ENCODE measurements around the gene HMGB2.

HMGB2 gene

DNA sequence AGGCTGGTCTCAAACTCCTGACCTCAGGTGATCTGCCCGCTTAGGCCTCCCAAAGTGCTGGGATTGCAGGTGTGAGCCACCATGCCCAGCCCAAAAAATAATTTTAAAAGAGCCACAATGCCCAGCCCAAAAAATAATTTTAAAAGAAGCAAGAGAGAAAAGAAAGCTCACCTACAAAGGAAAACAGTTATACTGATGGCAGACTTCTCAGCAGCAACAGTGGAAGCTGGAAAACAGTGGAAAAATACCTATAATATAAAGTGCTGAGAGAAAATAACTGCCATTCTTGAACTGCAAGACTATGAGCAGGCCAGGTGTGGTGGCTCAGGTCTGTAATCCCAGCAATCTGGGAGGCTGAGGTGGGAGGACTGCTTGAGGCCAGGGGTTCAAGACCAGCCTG is 13.3 kb upstream of the HMGB2 start:
- no peak for TF ChIP-seq EZH2phosphoT487 (IDR thresholded peaks at IDR 0.05; ENCODE audit: borderline replicate concordance, low read length)
- TF ChIP-seq, protein P1, sequence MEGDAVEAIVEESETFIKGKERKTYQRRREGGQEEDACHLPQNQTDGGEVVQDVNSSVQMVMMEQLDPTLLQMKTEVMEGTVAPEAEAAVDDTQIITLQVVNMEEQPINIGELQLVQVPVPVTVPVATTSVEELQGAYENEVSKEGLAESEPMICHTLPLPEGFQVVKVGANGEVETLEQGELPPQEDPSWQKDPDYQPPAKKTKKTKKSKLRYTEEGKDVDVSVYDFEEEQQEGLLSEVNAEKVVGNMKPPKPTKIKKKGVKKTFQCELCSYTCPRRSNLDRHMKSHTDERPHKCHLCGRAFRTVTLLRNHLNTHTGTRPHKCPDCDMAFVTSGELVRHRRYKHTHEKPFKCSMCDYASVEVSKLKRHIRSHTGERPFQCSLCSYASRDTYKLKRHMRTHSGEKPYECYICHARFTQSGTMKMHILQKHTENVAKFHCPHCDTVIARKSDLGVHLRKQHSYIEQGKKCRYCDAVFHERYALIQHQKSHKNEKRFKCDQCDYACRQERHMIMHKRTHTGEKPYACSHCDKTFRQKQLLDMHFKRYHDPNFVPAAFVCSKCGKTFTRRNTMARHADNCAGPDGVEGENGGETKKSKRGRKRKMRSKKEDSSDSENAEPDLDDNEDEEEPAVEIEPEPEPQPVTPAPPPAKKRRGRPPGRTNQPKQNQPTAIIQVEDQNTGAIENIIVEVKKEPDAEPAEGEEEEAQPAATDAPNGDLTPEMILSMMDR (IDR thresholded peaks at IDR 0.05; ENCODE audit: low read depth, low read length, poor library complexity, severe bottlenecking), result no peak
- Histone ChIP-seq H3K4me2 (ENCODE audit: low read length) (no peak overlapping the region), H3K79me2 (ENCODE audit: control insufficient read depth, low read length) (no peaks in the 10 kb centered on the region), H3K9me2 (replicated peaks; ENCODE audit: control insufficient read depth, low read length) (no peaks in the 10 kb centered on the region), H3K27me3 (ENCODE audit: control insufficient read depth, low read length) (no peaks in the 10 kb centered on the region), H3K4me1 (ENCODE audit: control insufficient read depth, low read length) (peaks cover 9% of the 10 kb centered on the region), H3K9me3 (ENCODE audit: control insufficient read depth, insufficient read depth, low read length) (no peaks in the 10 kb centered on the region), H3K27ac (ENCODE audit: low read depth, low read length) (no peak overlapping the region), H3K36me3 (ENCODE audit: control insufficient read depth, low read length) (no peaks in the 10 kb centered on the region), H3K4me3 (ENCODE audit: low read length) (no peak overlapping the region), H4K20me1 (ENCODE audit: control insufficient read depth, insufficient read depth, low read depth, low read length) (no peaks in the 10 kb centered on the region), H3F3A (ENCODE audit: control insufficient read depth, insufficient read depth) (no peaks in the 10 kb centered on the region)

DNA sequence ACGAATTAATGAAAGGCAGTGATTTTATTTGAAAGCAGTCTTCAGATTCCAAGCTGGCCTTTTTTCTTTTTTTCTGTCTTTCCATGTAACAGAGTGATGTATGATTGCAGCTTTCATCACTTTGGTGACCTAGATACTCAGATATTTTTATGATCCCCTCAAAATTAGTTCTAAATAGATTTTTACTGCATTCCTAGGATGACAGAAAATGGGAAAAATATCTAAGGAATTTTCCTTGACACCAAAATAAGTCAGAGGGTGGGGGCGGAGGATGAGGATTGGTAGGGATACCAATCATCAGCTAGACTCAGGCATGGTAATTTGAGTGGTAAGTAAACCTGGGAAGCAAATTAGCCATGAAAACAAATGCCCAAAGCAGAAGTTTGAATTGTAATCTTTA is 11.9 kb upstream of the HMGB2 start:
- no peaks in the 10 kb centered on the region for H3K9me2 ChIP-seq (replicated peaks; ENCODE audit: control insufficient read depth, low read length)
- peaks cover 1% of the 10 kb centered on the region; the same call in 1 of the 2 replicates for H3K79me2 ChIP-seq (ENCODE audit: control insufficient read depth, low read length)
- H3F3A ChIP-seq (ENCODE audit: control insufficient read depth, insufficient read depth), result no peaks in the 10 kb centered on the region
- no peaks in the 10 kb centered on the region for H3K36me3 ChIP-seq (ENCODE audit: control insufficient read depth, low read length)
- no peak overlapping the region for H3K4me3 ChIP-seq (ENCODE audit: low read length)
- no peaks in the 10 kb centered on the region for H4K20me1 ChIP-seq (ENCODE audit: control insufficient read depth, insufficient read depth, low read depth, low read length)
- TF ChIP-seq EZH2phosphoT487 (IDR thresholded peaks at IDR 0.05; ENCODE audit: borderline replicate concordance, low read length), result no peak
- TF ChIP-seq, protein P1 (IDR thresholded peaks at IDR 0.05; ENCODE audit: low read depth, low read length, poor library complexity, severe bottlenecking), result no peak
- no peaks in the 10 kb centered on the region for H3K27me3 ChIP-seq (ENCODE audit: control insufficient read depth, low read length)
- no peaks in the 10 kb centered on the region for H3K9me3 ChIP-seq (ENCODE audit: control insufficient read depth, insufficient read depth, low read length)
- H3K4me1 ChIP-seq (ENCODE audit: control insufficient read depth, low read length), result peaks cover 10% of the 10 kb centered on the region
- no peak overlapping the region for H3K4me2 ChIP-seq (ENCODE audit: low read length)
- no peak overlapping the region for H3K27ac ChIP-seq (ENCODE audit: low read depth, low read length)

DNA sequence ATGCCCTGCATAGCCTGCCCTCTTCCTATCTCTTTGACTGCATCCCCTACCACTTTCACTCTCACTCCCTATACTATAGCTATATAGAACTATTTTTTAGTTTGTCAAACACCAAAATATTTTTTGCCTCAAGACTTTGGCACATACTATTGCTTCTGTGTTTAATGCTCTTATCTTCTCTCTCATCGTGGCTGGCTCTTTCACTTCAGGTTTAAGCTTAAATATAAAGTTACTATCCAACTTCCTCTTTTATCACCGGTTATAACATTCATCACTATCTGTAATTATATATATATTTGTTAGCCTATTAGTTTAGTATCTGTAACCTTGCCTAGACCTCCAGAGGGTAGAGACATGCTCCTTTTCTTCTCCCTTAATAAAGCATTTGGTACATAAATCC is 11.5 kb upstream of the HMGB2 start:
- Histone ChIP-seq H3K27ac (ENCODE audit: low read depth, low read length) (no peak overlapping the region), H4K20me1 (ENCODE audit: control insufficient read depth, insufficient read depth, low read depth, low read length) (no peaks in the 10 kb centered on the region), H3K79me2 (ENCODE audit: control insufficient read depth, low read length) (peaks cover 4% of the 10 kb centered on the region; the same call in 1 of the 2 replicates), H3K9me2 (replicated peaks; ENCODE audit: control insufficient read depth, low read length) (no peaks in the 10 kb centered on the region), H3K4me1 (ENCODE audit: control insufficient read depth, low read length) (peaks cover 14% of the 10 kb centered on the region), H3F3A (ENCODE audit: control insufficient read depth, insufficient read depth) (no peaks in the 10 kb centered on the region), H3K4me2 (ENCODE audit: low read length) (peak overlapping the region; percentile 34), H3K4me3 (ENCODE audit: low read length) (no peak overlapping the region), H3K36me3 (ENCODE audit: control insufficient read depth, low read length) (no peaks in the 10 kb centered on the region), H3K9me3 (ENCODE audit: control insufficient read depth, insufficient read depth, low read length) (no peaks in the 10 kb centered on the region), H3K27me3 (ENCODE audit: control insufficient read depth, low read length) (no peaks in the 10 kb centered on the region)
- TF ChIP-seq EZH2phosphoT487 (IDR thresholded peaks at IDR 0.05; ENCODE audit: borderline replicate concordance, low read length), result no peak
- TF ChIP-seq, protein P1 (IDR thresholded peaks at IDR 0.05; ENCODE audit: low read depth, low read length, poor library complexity, severe bottlenecking), result no peak
